ENCODE data around the gene CCDC141. TPM values are rescaled to one million over a fixed set of nuclear protein-coding genes. Genes with fewer than 3 reads are reported as not detected.

Gene CCDC141
- total and polyA plus RNA-seq, 2 experiments from 2014 or later: 11.7 to 13.4 TPM

- no peak for TF ChIP-seq POLR2AphosphoS5 (IDR thresholded peaks at IDR 0.05; ENCODE audit: low read depth)
- no peak for TF ChIP-seq ZNF331 (CRISPR knock-in tag; IDR thresholded peaks at IDR 0.05; ENCODE audit: low read depth)
- TF ChIP-seq CTCF (conservative IDR thresholded peaks at IDR 0.05; ENCODE audit: low read depth in 2 of 2): no peak
- no peak for TF ChIP-seq EZH2phosphoT487 (IDR thresholded peaks at IDR 0.05; ENCODE audit: unreplicated experiment)
- no peak for TF ChIP-seq EZH2 (IDR thresholded peaks at IDR 0.05; ENCODE audit: low read depth, unreplicated experiment)
- no peak for TF ChIP-seq JUNB (IDR thresholded peaks at IDR 0.05; ENCODE audit: unreplicated experiment)
These were observed 262.0 kb downstream of the CCDC141 start (continued) for GRCh38 chr2:178787934-178788333.

GRCh38 chr2:178787155-178787554 lies 262.8 kb downstream of the CCDC141 start:
- no peaks in the 10 kb centered on the region for H3K27me3 Mint-ChIP-seq (ENCODE audit: insufficient read depth, low read depth, poor library complexity)
- Histone ChIP-seq H3K4me2 (no peak overlapping the region), H3K36me3 (ENCODE audit: insufficient read depth) (no peaks in the 10 kb centered on the region; the same call in 1 of the 2 replicates), H3K79me2 (replicated peaks; ENCODE audit: insufficient read depth) (no peaks in the 10 kb centered on the region), H3K4me3 (no peak overlapping the region), H3K4me1 (ENCODE audit: insufficient read depth) (peaks cover 11% of the 10 kb centered on the region), H3K27ac (ENCODE audit: low read depth) (no peak overlapping the region), H2AFZ (no peak overlapping the region), H3K9me2 (ENCODE audit: insufficient read depth) (no peaks in the 10 kb centered on the region), H3F3A (replicated peaks; ENCODE audit: low read depth) (no peaks in the 10 kb centered on the region), H4K20me1 (replicated peaks; ENCODE audit: insufficient read depth) (no peaks in the 10 kb centered on the region), H3K27me3 (ENCODE audit: insufficient read depth) (no peaks in the 10 kb centered on the region)
- DNase-seq (ENCODE audit: low spot score): no peak
- no peaks in the 10 kb centered on the region for H3K9me3 Mint-ChIP-seq
- H3K4me1 Mint-ChIP-seq: peaks cover 16% of the 10 kb centered on the region
- no peak for ATAC-seq
- H3K4me3 Mint-ChIP-seq: no peak overlapping the region
- peak overlapping the region; percentile 79; the same call in 1 of the 2 replicates for H3K27ac Mint-ChIP-seq
- no peaks in the 10 kb centered on the region for H3K36me3 Mint-ChIP-seq (ENCODE audit: low read depth)
- no peak for TF ChIP-seq ZNF114 (CRISPR knock-in tag; IDR thresholded peaks at IDR 0.05)
- TF ChIP-seq ZNF331 (CRISPR knock-in tag; IDR thresholded peaks at IDR 0.05; ENCODE audit: low read depth): no peak
- no peak for TF ChIP-seq JUNB (IDR thresholded peaks at IDR 0.05; ENCODE audit: unreplicated experiment)
- no peak for TF ChIP-seq ETS1 (IDR thresholded peaks at IDR 0.05)
- no peak for TF ChIP-seq STAT1 (IDR thresholded peaks at IDR 0.05; ENCODE audit: unreplicated experiment)
- no peak for TF ChIP-seq NANOG (IDR thresholded peaks at IDR 0.05; ENCODE audit: borderline replicate concordance)
- TF ChIP-seq ZNF462 (CRISPR knock-in tag; IDR thresholded peaks at IDR 0.05): no peak
- no peak for TF ChIP-seq POLR2AphosphoS5 (IDR thresholded peaks at IDR 0.05; ENCODE audit: low read depth)
- TF ChIP-seq CTCF (conservative IDR thresholded peaks at IDR 0.05; ENCODE audit: low read depth in 2 of 2): no peak

Measured in GM23338 (cell line).